ENCODE measurements around the gene SLC1A3.

GRCh38 chr5:36613771-36614656 lies 7.6 kb downstream of the SLC1A3 start:
- TF ChIP-seq CTCF (conservative IDR thresholded peaks at IDR 0.05; ENCODE audit: low read depth, low read length) (no peak), EZH2 (IDR thresholded peaks at IDR 0.05; ENCODE audit: borderline replicate concordance, low read depth, low read length, poor library complexity, severe bottlenecking) (no peak)

All from A673 (cell line).